Neural progenitor cell (in vitro differentiated cells): ENCODE results near the gene EPHA2.

Experiments used
- EZH2 ChIP-seq: fragments of 200-600 bp; sonication (generic); IDR thresholded peaks from 2 replicates; pipeline ENCODE4 v1.6.1; 2017; ENCODE audit warnings: antibody characterized with exemption, mild to moderate bottlenecking, moderate library complexity
- EZH2phosphoT487 ChIP-seq: fragments of 200-600 bp; sonication (generic); IDR thresholded peaks from 2 replicates; pipeline ENCODE4 v1.6.1; 2017; ENCODE audit warnings: antibody characterized with exemption
- TF ChIP-seq, protein P1 (sequence below): fragments of 200-600 bp; sonication (generic); IDR thresholded peaks from 2 replicates; pipeline ENCODE4 v1.5.1; 2017; ENCODE audit warnings: antibody characterized with exemption, mild to moderate bottlenecking

DNA sequence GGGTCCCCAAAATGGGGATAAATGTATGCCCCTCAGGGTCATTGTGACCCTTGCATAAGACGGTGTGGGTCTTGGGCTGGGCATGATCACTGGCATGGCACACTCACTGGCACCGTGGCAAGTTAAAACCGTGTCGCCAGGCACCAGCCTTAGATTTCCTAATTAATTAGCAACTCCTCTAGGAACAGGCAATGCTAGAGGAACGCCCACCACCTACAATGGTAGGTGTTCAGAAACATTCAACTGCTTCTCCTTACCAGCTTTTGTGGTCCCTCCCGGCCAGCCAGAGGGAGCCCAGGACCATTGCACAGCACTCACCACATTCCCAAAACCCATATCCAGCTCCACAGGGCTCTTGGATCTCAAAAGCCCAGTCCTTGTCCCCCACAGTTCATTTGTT lies 36.4 kb downstream of the EPHA2 start:
- TF ChIP-seq, protein P1, sequence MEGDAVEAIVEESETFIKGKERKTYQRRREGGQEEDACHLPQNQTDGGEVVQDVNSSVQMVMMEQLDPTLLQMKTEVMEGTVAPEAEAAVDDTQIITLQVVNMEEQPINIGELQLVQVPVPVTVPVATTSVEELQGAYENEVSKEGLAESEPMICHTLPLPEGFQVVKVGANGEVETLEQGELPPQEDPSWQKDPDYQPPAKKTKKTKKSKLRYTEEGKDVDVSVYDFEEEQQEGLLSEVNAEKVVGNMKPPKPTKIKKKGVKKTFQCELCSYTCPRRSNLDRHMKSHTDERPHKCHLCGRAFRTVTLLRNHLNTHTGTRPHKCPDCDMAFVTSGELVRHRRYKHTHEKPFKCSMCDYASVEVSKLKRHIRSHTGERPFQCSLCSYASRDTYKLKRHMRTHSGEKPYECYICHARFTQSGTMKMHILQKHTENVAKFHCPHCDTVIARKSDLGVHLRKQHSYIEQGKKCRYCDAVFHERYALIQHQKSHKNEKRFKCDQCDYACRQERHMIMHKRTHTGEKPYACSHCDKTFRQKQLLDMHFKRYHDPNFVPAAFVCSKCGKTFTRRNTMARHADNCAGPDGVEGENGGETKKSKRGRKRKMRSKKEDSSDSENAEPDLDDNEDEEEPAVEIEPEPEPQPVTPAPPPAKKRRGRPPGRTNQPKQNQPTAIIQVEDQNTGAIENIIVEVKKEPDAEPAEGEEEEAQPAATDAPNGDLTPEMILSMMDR, result no peak
- TF ChIP-seq EZH2, result no peak
- no peak for TF ChIP-seq EZH2phosphoT487
